Common myeloid progenitor, CD34-positive (primary cell): ENCODE data around the gene CHST4.

Source experiments
- CTCF ChIA-PET: fragments of 350-600 bp; sonication (Branson Sonifier 250); formaldehyde crosslinking; loops from one replicate; lab custom pipeline; 2021; ENCODE audit warnings: antibody characterized with exemption; lab: Charles Lee
- POLR2A ChIA-PET: fragments of 350-600 bp; sonication (Branson Sonifier 250); formaldehyde crosslinking; loops from one replicate; lab custom pipeline; 2021; ENCODE audit warnings: antibody characterized with exemption; lab: Charles Lee
- DNase-seq, 3 donors: peaks; one replicate each; pipeline versions ENCODE4 v3.0.0 to v3.0.0-alpha.2; 2013
- H3K27ac ChIP-seq, 2 experiments: 1 replicate in 1 of 2; 2 replicates in 1 of 2; pipeline ENCODE4 v1.7.0; 2013; ENCODE audit warnings: inconsistent platforms in 2 of 2, low read length in 2 of 2, mild to moderate bottlenecking in 2 of 2, low read depth in 1 of 2, moderate library complexity in 1 of 2; ENCODE audit not compliant: severe bottlenecking in 2 of 2, insufficient read depth in 1 of 2, poor library complexity in 1 of 2
- H3K27me3 ChIP-seq, 5 experiments: replicated peaks in 2 of 5; 1 replicate in 3 of 5; 2 replicates in 2 of 5; pipeline versions ENCODE4 v1.6.1 to v1.7.0; 2013; ENCODE audit warnings: low read length in 4 of 5, mild to moderate bottlenecking in 2 of 5, moderate library complexity in 2 of 5, inconsistent platforms in 1 of 5; ENCODE audit not compliant: insufficient read depth in 5 of 5, control insufficient read depth in 4 of 5
- H3K36me3 ChIP-seq, 4 experiments: 1 replicate in 2 of 4; 2 replicates in 2 of 4; pipeline versions ENCODE4 v1.6.1 to v1.7.0; 2013; ENCODE audit warnings: low read length in 3 of 4, control low read depth in 1 of 4, mild to moderate bottlenecking in 1 of 4; ENCODE audit not compliant: control insufficient read depth in 4 of 4, insufficient read depth in 4 of 4
- H3K4me1 ChIP-seq, 4 experiments: 1 replicate in 3 of 4; 2 replicates in 1 of 4; pipeline versions ENCODE4 v1.6.1 to v1.7.1; 2013; ENCODE audit warnings: low read length in 3 of 4, mild to moderate bottlenecking in 3 of 4, control low read depth in 1 of 4, inconsistent platforms in 1 of 4, moderate library complexity in 1 of 4; ENCODE audit not compliant: control insufficient read depth in 4 of 4, insufficient read depth in 4 of 4; ENCODE audit errors: control extremely low read depth in 1 of 4
- H3K4me3 ChIP-seq, 7 experiments: 1 replicate in 4 of 7; 2 replicates in 3 of 7; pipeline versions ENCODE4 v1.5.1 to v1.7.0; 2013; ENCODE audit warnings: mild to moderate bottlenecking in 7 of 7, low read length in 6 of 7, moderate library complexity in 6 of 7, inconsistent platforms in 2 of 7, low read depth in 2 of 7, control low read depth in 1 of 7; ENCODE audit not compliant: insufficient read depth in 4 of 7, control insufficient read depth in 1 of 7; ENCODE audit errors: extremely low read depth in 1 of 7
- H3K9me3 ChIP-seq, 5 experiments: 1 replicate in 4 of 5; 2 replicates in 1 of 5; pipeline versions ENCODE4 v1.6.1 to v1.7.1; 2013; ENCODE audit warnings: low read length in 4 of 5, mild to moderate bottlenecking in 2 of 5, inconsistent platforms in 1 of 5, low read depth in 1 of 5, moderate library complexity in 1 of 5; ENCODE audit not compliant: control insufficient read depth in 4 of 5, insufficient read depth in 2 of 5; ENCODE audit errors: control extremely low read depth in 1 of 5
- WGBS: methylation state at CpG from one replicate; pipeline ENCODE4 v1.1.5; 2013; ENCODE audit not compliant: insufficient coverage; 5-methylcytosine and 5-hydroxymethylcytosine counted together

CHST4 gene

GRCh38 chr16:71536752-71537499 lies 10.7 kb downstream of the CHST4 start:
- ChIA-PET POLR2A (no interaction called here), CTCF (interaction anchor here (1.3 to 4.2 kb wide), 2 partner anchors 10 to 12 kb away, joined by 5 to 18 read pairs; partner anchors contain the start of gene CHST4)
- DNase-seq = no peak
- no peak overlapping the region for H3K27ac ChIP-seq
- H3K4me1 ChIP-seq = no peaks in the 10 kb centered on the region
- H3K4me3 ChIP-seq = no peak overlapping the region
- 96% methylated on average over 25 of the region's 28 CpGs for WGBS
- H3K27me3 ChIP-seq = peaks cover 0 to 4% (median 0%) of the 10 kb centered on the region in 5 experiments
- H3K9me3 ChIP-seq = no peaks in the 10 kb centered on the region
- H3K36me3 ChIP-seq = no peaks in the 10 kb centered on the region

DNA sequence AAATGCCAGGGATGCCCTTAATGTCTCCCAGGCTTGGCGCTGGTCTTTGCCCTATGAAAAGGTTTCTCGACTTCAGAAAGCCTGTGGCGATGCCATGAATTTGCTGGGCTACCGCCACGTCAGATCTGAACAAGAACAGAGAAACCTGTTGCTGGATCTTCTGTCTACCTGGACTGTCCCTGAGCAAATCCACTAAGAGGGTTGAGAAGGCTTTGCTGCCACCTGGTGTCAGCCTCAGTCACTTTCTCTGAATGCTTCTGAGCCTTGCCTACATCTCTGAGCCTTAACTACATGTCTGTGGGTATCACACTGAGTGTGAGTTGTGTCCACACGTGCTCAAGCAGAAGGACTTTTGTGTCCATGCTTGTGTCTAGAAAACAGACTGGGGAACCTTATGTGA lies 11.4 kb downstream of the CHST4 start:
- 66% methylated on average over 6 of the region's 6 CpGs for WGBS
- no peak overlapping the region for H3K4me3 ChIP-seq
- no peaks in the 10 kb centered on the region for H3K36me3 ChIP-seq
- H3K4me1 ChIP-seq = no peaks in the 10 kb centered on the region
- ChIA-PET CTCF (interaction anchor here (0.6 to 4.2 kb wide), 3 partner anchors 11 to 116 kb away, joined by 3 to 18 read pairs (median 7); partner anchors contain the start of gene CHST4), POLR2A (no interaction called here)
- H3K27me3 ChIP-seq = peaks cover 0 to 4% (median 0%) of the 10 kb centered on the region in 5 experiments
- DNase-seq = peak; percentile 22 to 52 (median 50)
- no peak overlapping the region for H3K27ac ChIP-seq
- H3K9me3 ChIP-seq = no peaks in the 10 kb centered on the region

- H3K27me3 ChIP-seq = peaks cover 0 to 4% (median 0%) of the 10 kb centered on the region in 5 experiments
- peak overlapping the region in 1 of 7 experiments; percentile 16 for H3K4me3 ChIP-seq
- DNase-seq = peak; percentile 40 to 60 (median 56)
- H3K36me3 ChIP-seq = no peaks in the 10 kb centered on the region
- 21% methylated on average over 8 of the region's 11 CpGs for WGBS
- ChIA-PET CTCF (no interaction called here), POLR2A (no interaction called here)
- H3K4me1 ChIP-seq = no peaks in the 10 kb centered on the region
- H3K27ac ChIP-seq = no peak overlapping the region
- no peaks in the 10 kb centered on the region for H3K9me3 ChIP-seq
Observed at GRCh38 chr16:71542377-71542776, 16.2 kb downstream of the CHST4 start.

DNA sequence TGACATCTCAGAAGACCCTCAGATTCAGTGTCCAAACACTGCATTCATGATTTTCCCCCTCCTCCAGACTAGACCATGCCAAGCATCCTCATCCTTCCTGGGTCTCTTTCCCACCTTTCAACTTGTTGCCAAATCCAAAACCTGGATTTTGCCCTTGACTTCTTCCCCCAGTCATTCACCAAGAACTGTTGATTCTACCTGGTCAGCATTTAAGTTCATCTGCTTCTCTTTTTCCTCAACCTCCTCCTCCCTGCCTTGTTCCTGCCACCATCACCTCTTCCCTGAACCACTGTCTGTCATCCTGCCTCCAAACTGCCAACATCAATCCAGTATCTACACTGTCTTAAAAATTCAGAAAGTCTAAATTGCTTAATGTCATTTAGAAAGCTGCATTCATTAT lies 20.9 kb downstream of the CHST4 start:
- POLR2A ChIA-PET = no interaction called here
- no peaks in the 10 kb centered on the region for H3K36me3 ChIP-seq
- no peaks in the 10 kb centered on the region for H3K9me3 ChIP-seq
- CTCF ChIA-PET = interaction anchor here (3.2 kb wide), 1 partner anchor 8 kb away, joined by 18 read pairs; no protein-coding TSS in a partner anchor
- H3K4me1 ChIP-seq = no peaks in the 10 kb centered on the region
- no peak overlapping the region for H3K4me3 ChIP-seq
- DNase-seq = no peak
- H3K27me3 ChIP-seq = peaks cover 0 to 4% (median 1%) of the 10 kb centered on the region in 5 experiments
- H3K27ac ChIP-seq = no peak overlapping the region

- Histone ChIP-seq H3K4me1 (no peaks in the 10 kb centered on the region), H3K27me3 (peaks cover 0 to 7% (median 0%) of the 10 kb centered on the region in 5 experiments), H3K36me3 (no peaks in the 10 kb centered on the region), H3K4me3 (no peak overlapping the region), H3K9me3 (no peaks in the 10 kb centered on the region), H3K27ac (no peak overlapping the region)
- CTCF ChIA-PET = interaction anchor here (1.2 to 2.2 kb wide), 2 partner anchors 12 to 58 kb away, joined by 3 to 6 read pairs; no protein-coding TSS in a partner anchor
- 55% methylated on average over 6 of the region's 6 CpGs for WGBS
- POLR2A ChIA-PET = no interaction called here
- no peak for DNase-seq
Observed at GRCh38 chr16:71552698-71553503, 26.7 kb downstream of the CHST4 start.

DNA sequence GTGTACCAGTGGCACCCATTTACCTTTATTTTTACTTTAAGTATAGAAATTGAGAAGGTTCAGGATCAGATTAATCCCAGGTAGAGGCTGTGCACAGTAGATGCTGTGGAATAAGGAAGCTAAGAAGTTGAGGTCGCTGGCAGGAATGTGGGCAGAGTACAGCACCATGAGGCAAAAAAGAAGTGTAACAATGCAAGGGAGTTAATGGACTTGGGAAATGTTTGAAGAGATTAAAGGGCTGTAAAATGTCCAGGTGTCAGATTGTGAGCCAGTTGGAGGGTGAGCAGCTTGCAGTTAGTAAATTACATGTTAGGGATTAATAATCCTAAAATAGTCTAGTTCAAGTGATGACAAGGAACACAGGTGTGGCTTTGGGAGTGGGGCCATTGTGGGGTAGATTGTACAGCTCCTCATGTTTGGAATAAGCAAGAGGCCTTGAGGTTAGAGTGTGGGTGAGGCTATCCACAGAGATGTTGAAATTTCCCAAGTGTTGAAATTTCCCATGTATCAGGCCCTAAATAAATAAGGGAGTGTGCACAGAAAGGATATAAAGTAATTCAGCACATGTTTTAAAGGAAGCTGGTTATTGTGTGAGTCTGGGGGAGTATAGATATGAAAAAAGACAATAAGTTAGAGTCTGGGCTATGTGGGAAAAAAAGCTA lies 29.1 kb downstream of the CHST4 start:
- no peaks in the 10 kb centered on the region for H3K4me1 ChIP-seq
- POLR2A ChIA-PET = no interaction called here
- no peaks in the 10 kb centered on the region for H3K36me3 ChIP-seq
- no peak overlapping the region for H3K27ac ChIP-seq
- DNase-seq = no peak
- H3K27me3 ChIP-seq = peaks cover 0 to 4% (median 0%) of the 10 kb centered on the region in 5 experiments
- no peaks in the 10 kb centered on the region for H3K9me3 ChIP-seq
- 92% methylated on average over 1 of the region's 1 CpG for WGBS
- CTCF ChIA-PET = interaction anchor here (1.1 to 2.2 kb wide), 3 partner anchors 12 to 143 kb away, joined by 3 to 6 read pairs (median 5); no protein-coding TSS in a partner anchor
- no peak overlapping the region for H3K4me3 ChIP-seq
